Epithelial cell of esophagus (primary cell): Measurements from ENCODE around the gene OR4C13.
"Not testable (repeated sequence)": the region's sequence is repeated elsewhere in the genome, so short reads cannot be mapped to it uniquely, and the experiment has no call there.

ENCODE experiments used
- DNase-seq: peaks from one replicate; pipeline ENCODE4 v3.0.0; 2010; ENCODE audit warnings: low read depth
- H3K4me3 ChIP-seq: 2 replicates; pipeline ENCODE4 v1.5.1; 2011; ENCODE audit warnings: mild to moderate bottlenecking, low read length, control low read depth
- TF ChIP-seq, protein P1 (sequence below): IDR thresholded peaks from 2 replicates; pipeline ENCODE4 v1.5.1; 2011; ENCODE audit warnings: low read depth, mild to moderate bottlenecking, low read length, control low read depth, inconsistent platforms; ENCODE audit not compliant: insufficient read depth; ENCODE audit errors: missing control alignments

The OR4C13 gene

DNA sequence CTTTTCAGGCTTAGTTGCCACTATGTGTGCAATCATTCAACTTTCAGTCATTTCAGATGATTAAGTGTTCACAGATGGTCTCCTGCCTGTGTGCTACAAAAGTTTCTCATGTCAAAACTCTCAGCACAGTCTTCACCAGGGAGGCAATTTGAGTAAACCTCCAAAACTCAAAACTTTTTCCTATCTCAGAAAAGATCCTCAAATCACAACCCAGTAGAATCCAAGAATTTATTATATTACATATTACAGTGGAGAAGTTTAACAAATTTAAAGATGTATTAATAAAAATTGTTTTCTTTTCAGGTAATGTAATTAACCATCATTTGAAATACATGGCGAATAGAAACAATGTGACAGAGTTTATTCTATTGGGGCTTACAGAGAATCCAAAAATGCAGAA is at the start of gene OR4C13:
Gene OR4C13 (plus strand): TSS at position 301 of the 400 bp plus-strand sequence. CDS start 32 bp downstream, at position 333.
- no peak within 1 kb of the TSS for H3K4me3 ChIP-seq
- DNase-seq: no peak
- TF ChIP-seq, protein P1, sequence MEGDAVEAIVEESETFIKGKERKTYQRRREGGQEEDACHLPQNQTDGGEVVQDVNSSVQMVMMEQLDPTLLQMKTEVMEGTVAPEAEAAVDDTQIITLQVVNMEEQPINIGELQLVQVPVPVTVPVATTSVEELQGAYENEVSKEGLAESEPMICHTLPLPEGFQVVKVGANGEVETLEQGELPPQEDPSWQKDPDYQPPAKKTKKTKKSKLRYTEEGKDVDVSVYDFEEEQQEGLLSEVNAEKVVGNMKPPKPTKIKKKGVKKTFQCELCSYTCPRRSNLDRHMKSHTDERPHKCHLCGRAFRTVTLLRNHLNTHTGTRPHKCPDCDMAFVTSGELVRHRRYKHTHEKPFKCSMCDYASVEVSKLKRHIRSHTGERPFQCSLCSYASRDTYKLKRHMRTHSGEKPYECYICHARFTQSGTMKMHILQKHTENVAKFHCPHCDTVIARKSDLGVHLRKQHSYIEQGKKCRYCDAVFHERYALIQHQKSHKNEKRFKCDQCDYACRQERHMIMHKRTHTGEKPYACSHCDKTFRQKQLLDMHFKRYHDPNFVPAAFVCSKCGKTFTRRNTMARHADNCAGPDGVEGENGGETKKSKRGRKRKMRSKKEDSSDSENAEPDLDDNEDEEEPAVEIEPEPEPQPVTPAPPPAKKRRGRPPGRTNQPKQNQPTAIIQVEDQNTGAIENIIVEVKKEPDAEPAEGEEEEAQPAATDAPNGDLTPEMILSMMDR: no peak

DNA sequence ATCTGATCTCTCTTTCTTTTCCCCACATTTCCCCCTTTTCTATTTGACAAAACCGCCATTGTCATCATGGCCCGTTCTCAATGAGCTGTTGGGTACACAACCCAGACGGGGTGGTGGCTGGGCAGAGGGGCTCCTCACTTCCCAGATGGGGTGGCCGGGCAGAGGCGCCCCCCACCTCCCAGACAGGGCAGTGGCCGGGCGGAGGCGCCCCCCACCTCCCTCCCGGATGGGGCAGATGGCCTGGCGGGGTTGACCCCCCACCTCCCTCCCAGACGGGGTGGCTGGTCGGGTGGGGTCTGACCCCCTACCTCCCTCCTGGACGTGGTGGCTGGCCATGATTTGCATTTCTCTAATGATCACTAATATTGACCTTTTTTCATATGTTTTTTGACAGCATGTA is 40.7 kb upstream of the OR4C13 start:
- H3K4me3 ChIP-seq, DNase-seq: not testable (repeated sequence)

DNA sequence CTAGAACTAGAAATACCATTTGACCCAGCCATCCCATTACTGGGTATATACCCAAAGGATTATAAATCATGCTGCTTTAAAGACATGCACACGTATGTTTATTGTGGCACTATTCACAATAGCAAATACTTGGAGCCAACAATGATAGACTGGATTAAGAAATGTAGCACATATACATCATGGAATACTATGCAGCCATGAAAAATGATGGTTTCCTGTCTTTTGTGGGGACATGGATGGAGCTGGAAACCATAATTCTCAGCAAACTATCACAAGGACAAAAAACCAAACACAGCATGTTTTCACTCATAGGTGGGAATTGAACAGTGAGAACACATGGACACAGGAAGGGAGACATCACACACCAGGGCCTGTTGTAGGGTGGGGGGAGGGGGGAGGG is 3.5 kb upstream of the OR4C13 start:
- not testable (repeated sequence) for DNase-seq, H3K4me3 ChIP-seq

DNA sequence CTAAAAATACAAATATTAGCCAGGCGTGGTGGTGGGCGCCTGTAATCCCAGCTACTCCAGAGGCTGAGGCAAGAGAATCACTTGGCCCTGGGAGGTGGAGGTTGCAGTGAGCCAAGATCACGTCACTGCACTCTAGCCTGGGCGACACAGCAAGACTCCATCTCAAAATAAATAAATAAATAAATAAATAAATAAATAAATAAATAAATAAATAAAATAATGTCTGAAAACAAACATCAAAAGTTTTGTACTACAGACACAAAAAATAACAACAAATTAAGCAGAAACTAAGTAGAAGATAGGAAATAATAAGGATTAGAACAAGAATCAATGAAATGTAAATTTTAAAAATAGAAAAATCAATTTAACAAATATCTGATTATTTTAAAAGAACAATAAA is 21.2 kb downstream of the OR4C13 start:
- not testable (repeated sequence) for H3K4me3 ChIP-seq, DNase-seq

DNA sequence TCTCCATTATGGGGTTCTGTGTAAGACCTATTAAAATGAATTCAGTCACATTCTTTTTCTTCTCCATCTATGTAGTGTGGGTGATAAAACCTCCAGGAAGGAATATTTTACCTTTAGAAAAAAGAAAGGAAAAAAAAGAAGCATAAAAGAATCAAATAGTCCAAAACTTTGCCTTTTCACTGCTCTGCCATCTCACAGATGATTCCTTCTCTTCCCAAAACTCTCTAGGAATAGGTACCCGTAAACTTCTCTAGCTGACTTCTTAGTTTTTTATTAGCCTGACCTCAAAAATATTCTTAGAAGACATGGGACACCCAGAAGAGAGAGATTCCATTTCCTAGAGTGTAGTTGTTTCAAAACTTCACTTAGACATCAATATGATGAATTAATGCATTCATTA is 30.2 kb downstream of the OR4C13 start, which contains the start of gene OR4C12:
Gene OR4C12 (minus strand): TSS at position 101 of the 400 bp plus-strand sequence. CDS start 34 bp downstream, at position 67.
- not testable (repeated sequence) for H3K4me3 ChIP-seq

DNA sequence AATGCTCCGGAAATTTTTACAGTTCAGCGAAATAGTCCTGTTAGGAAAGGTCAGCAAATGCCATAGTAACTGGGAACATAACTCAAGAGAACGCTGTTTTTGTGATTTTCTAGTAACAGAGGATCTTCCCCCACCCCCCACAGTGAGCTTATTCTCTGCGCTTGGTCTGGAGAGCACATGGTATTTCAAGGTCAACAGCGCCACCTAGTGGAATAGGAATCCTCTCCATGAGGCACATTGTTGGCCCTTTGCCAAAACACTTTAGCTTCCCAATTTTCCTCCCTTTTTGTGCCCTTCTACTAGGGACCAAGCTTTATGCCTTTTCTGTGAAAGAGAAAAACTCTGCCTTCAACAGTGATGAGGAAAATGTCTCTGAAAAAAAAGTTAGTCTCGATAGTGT is 43.4 kb downstream of the OR4C13 start:
- peak; percentile 69 for DNase-seq
- TF ChIP-seq, protein P1: peak; percentile 42
- no peak overlapping the region for H3K4me3 ChIP-seq

More for the DNA sequence above, 30.2 kb downstream of the OR4C13 start, which contains the start of gene OR4C12:
- not testable (repeated sequence) for DNase-seq
